Kidney (tissue), 22 donors: Measurements from ENCODE around the gene KMT5C. TPM values are rescaled to one million over a fixed set of nuclear protein-coding genes. Genes with fewer than 3 reads are reported as not detected.

Experiments used
- DNase-seq, 5 donors: peaks; one replicate each; pipeline ENCODE4 v3.0.0-alpha.2; 2013 to 2020
- FAIRE-seq: peaks from 2 replicates; lab custom pipeline; 2012; peaks lifted over from hg19 to GRCh38; lab: Jason Lieb, UNC
- H3K27ac ChIP-seq, 2 donors: one replicate each; pipeline ENCODE4 v1.7.0; 2013; ENCODE audit warnings: low read depth in 2 of 2, low read length in 2 of 2, inconsistent platforms in 1 of 2
- H3K27me3 ChIP-seq: one replicate; pipeline ENCODE4 v1.7.1; 2013; ENCODE audit warnings: low read length, inconsistent platforms; ENCODE audit not compliant: control insufficient read depth, insufficient read depth
- H3K36me3 ChIP-seq, 3 donors: one replicate each; pipeline versions ENCODE4 v1.7.0 to v1.7.1; 2013; ENCODE audit warnings: low read length in 3 of 3, control low read depth in 1 of 3, inconsistent platforms in 1 of 3; ENCODE audit not compliant: insufficient read depth in 3 of 3, control insufficient read depth in 2 of 3
- H3K4me1 ChIP-seq, 3 donors: one replicate each; pipeline versions ENCODE4 v1.7.0 to v1.7.1; 2013; ENCODE audit warnings: low read length in 3 of 3, inconsistent platforms in 1 of 3, low read depth in 1 of 3; ENCODE audit not compliant: control insufficient read depth in 2 of 3, insufficient read depth in 2 of 3
- H3K4me3 ChIP-seq, 3 donors: one replicate each; pipeline versions ENCODE4 v1.7.0 to v1.8.1; 2013; ENCODE audit warnings: low read length in 3 of 3, control low read depth in 1 of 3, inconsistent platforms in 1 of 3
- H3K9ac ChIP-seq, 3 donors: one replicate each; pipeline versions ENCODE4 v1.7.0 to v1.7.1; 2013; ENCODE audit warnings: low read length in 3 of 3, control low read depth in 1 of 3, inconsistent platforms in 1 of 3
- H3K9me3 ChIP-seq, 3 donors: one replicate each; pipeline versions ENCODE4 v1.7.0 to v1.7.1; 2013; ENCODE audit warnings: low read length in 3 of 3, control low read depth in 1 of 3, inconsistent platforms in 1 of 3; ENCODE audit not compliant: control insufficient read depth in 2 of 3, insufficient read depth in 1 of 3
- CTCF ChIP-seq: IDR thresholded peaks from 3 replicates; pipeline ENCODE4 v1.5.1; 2012; ENCODE audit warnings: mild to moderate bottlenecking, moderate library complexity, borderline replicate concordance; ENCODE audit not compliant: insufficient read depth; ENCODE audit errors: extremely low read depth
- intact Hi-C: fragments of 100-400 bp; cut with DNase I; formaldehyde crosslinking; loops from one replicate; pipeline ENCODE4 v1.11.1; 2022
- long read RNA-seq, 10 donors: library from polyadenylated mRNA in 1 of 10; unstranded in 1 of 10; transcript quantifications; one replicate each; pipeline ENCODE4 v2.0.0 and lab custom pipeline, GENCODE V29; 2021 to 2026
- polyA plus RNA-seq: library from polyadenylated mRNA; stranded (reverse); fragments of 350-450 nt; fragmentation: Illumina TruSeq; extraction: RNeasy Lipid Tissue Mini Kit (QIAGEN cat#74804); gene quantifications from one replicate; pipeline ENCODE4 v1.2.3, GENCODE V29; 2014; ENCODE audit warnings: low read depth, low replicate concordance; ENCODE audit not compliant: insufficient read depth
- total RNA-seq: library from RNA; stranded (reverse); fragmentation: NEBNext Ultra II Directional; extraction: Animal tissue kit (Norgen Biotek cat#: 25700); gene quantifications from one replicate; pipeline ENCODE4 v1.2.1, GENCODE V29; 2021
- donor health status: control.
- donor health status: control.
- donor health status: control.
- donor health status: control.
- donor health status: control.
- donor health status: DM: yes; HTN: yes; CAD: no.
- donor health status: Normal renal cell carcinoma (clear cell type).

KMT5C gene
- 13.0 TPM for total RNA-seq
- 4.1 TPM for polyA plus RNA-seq
- long read RNA-seq, donor 1, partial matches to known transcripts, result 0 of 7 reads
- long read RNA-seq, donor 1, other reads (novel, unspliced or antisense), result 0 of 7 reads
- long read RNA-seq, donor 2, partial matches to known transcripts, result 0 of 3 reads
- long read RNA-seq, donor 2, other reads (novel, unspliced or antisense), result 0 of 3 reads
- long read RNA-seq, donor 3, partial matches to known transcripts, result 5 of 7 reads
- long read RNA-seq, donor 3, other reads (novel, unspliced or antisense), result 0 of 7 reads
- long read RNA-seq, donor 4, partial matches to known transcripts, result 0 of 5 reads
- long read RNA-seq, donor 4, other reads (novel, unspliced or antisense), result 0 of 5 reads
- long read RNA-seq, donor 5, result 0 reads
- long read RNA-seq, donor 6, partial matches to known transcripts, result 0 of 1 reads
- long read RNA-seq, donor 6, other reads (novel, unspliced or antisense), result 0 of 1 reads
- long read RNA-seq, donor 7, partial matches to known transcripts, result 3 of 5 reads
- long read RNA-seq, donor 7, other reads (novel, unspliced or antisense), result 2 of 5 reads
- long read RNA-seq, donor 8, result 0 reads
- long read RNA-seq, donor 9, result 0 reads
- long read RNA-seq, donor 10, partial matches to known transcripts, result 5 of 9 reads
- long read RNA-seq, donor 10, other reads (novel, unspliced or antisense), result 0 of 9 reads

DNA sequence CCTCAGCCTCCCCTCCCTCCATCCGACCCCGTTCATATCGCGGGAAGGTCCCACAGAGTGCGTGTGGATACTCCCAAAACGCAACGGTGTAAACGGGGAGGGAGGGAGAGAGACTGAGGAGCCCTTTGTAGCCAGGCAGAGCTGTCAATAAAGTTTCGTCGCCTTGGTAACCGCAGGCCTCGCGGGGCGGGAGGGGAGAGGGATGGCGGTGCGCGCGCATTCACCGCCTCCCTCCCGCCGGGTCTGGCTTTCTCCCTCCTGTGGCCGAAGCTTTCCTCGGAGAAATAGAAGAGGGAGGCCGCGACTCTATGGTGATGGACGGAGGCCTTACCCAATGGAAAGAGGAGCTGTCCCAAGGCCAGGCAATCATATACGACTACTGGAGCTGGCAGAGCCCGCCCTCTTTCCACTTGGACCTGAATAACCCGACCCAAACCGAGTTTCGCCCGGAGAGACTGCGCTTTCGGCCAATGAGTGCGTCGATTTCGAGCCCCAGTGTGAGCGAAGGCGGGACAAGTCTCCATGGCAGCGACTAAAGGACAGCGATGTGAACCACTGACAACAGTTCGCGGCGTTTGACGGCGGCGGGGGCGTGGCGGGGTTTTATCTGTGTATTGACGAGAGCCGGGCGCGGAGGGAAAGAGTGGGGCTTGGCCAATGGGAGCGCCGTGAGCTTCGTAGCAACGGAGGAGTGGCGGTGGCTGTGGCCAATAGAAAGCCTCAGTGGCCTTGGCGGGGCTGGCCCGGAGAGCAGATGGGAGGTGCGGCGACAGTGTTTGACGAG lies at the start of gene KMT5C:
KMT5C (plus strand) TSS at position 772 of the 784 bp plus-strand sequence. CDS start 2,061 bp downstream, outside the sequence.
- Histone ChIP-seq H3K9ac (peak within 1 kb of the TSS; percentile 48 to 89 (median 81)), H3K27ac (peak within 1 kb of the TSS; percentile 95 to 96), H3K9me3 (no peaks in the 10 kb centered on the region), H3K36me3 (no peaks in the 10 kb centered on the region), H3K27me3 (no peaks in the 10 kb centered on the region), H3K4me3 (peak within 1 kb of the TSS; percentile 72 to 78 (median 78)), H3K4me1 (peaks cover 0 to 16% (median 0%) of the 10 kb centered on the region in 3 donors)
- peak; percentile 100 for DNase-seq
- intact Hi-C loops, result no loop called here
- peak; percentile 100 for FAIRE-seq
- TF ChIP-seq CTCF, result no peak

- no peak overlapping the region for H3K4me3 ChIP-seq
- H3K9ac ChIP-seq, result no peak overlapping the region
- H3K4me1 ChIP-seq, result no peaks in the 10 kb centered on the region
- intact Hi-C loops, result no loop called here
- FAIRE-seq, result no peak
- no peaks in the 10 kb centered on the region for H3K27me3 ChIP-seq
- no peak overlapping the region for H3K27ac ChIP-seq
- no peak for DNase-seq
- no peaks in the 10 kb centered on the region for H3K36me3 ChIP-seq
- no peaks in the 10 kb centered on the region for H3K9me3 ChIP-seq
- no peak for TF ChIP-seq CTCF
Observed at GRCh38 chr19:55297267-55297666, 42.4 kb upstream of the KMT5C start.

- Histone ChIP-seq H3K27ac (no peak overlapping the region), H3K9me3 (no peaks in the 10 kb centered on the region), H3K36me3 (no peaks in the 10 kb centered on the region), H3K4me1 (no peaks in the 10 kb centered on the region), H3K4me3 (no peak overlapping the region), H3K9ac (no peak overlapping the region), H3K27me3 (no peaks in the 10 kb centered on the region)
- TF ChIP-seq CTCF, result no peak
- intact Hi-C loops, result no loop called here
- no peak for FAIRE-seq
- DNase-seq, result no peak
Observed at GRCh38 chr19:55299991-55300390, 39.7 kb upstream of the KMT5C start.
